Sigmoid colon (tissue), 7 donors: ENCODE measurements around the gene NUP35. TPM values are rescaled to one million over a fixed set of nuclear protein-coding genes. Genes with fewer than 3 reads are reported as not detected.

Experiments used
- DNase-seq: peaks from one replicate; pipeline ENCODE4 v3.0.0-alpha.2; 2019
- H3K27ac ChIP-seq, 4 donors: fragments of 200-600 bp; sonication (generic); one replicate each; pipeline ENCODE4 v1.5.1; 2016 to 2019; ENCODE audit warnings: mild to moderate bottlenecking in 1 of 4
- H3K27me3 ChIP-seq, 3 donors: fragments of 200-600 bp; sonication (generic); one replicate each; pipeline ENCODE4 v1.5.1; 2019; ENCODE audit warnings: mild to moderate bottlenecking in 1 of 3
- H3K36me3 ChIP-seq, 4 donors: fragments of 200-600 bp; sonication (generic); one replicate each; pipeline ENCODE4 v1.5.1; 2016 to 2019
- H3K4me1 ChIP-seq, 4 donors: fragments of 200-600 bp; sonication (generic); one replicate each; pipeline ENCODE4 v1.5.1; 2017 to 2019
- H3K4me3 ChIP-seq, 4 donors: fragments of 200-600 bp; sonication (generic); one replicate each; pipeline ENCODE4 v1.5.1; 2017 to 2019; ENCODE audit warnings: mild to moderate bottlenecking in 2 of 4, moderate library complexity in 1 of 4
- H3K9me3 ChIP-seq, 4 donors: fragments of 200-600 bp in 3 of 4; sonication (generic) in 3 of 4; one replicate each; pipeline versions ENCODE4 v1.5.1 to v1.6.1; 2013 to 2019
- EP300 ChIP-seq, 4 donors: sonication (generic); formaldehyde crosslinking; IDR thresholded peaks; one replicate each; pipeline ENCODE4 v1.6.1; 2017; ENCODE audit warnings: antibody characterized with exemption in 4 of 4
- POLR2A ChIP-seq, 2 donors: fragments of 450-650 bp; IDR thresholded peaks; one replicate each; pipeline ENCODE4 v1.6.1; 2016; ENCODE audit warnings: antibody characterized with exemption in 2 of 2, mild to moderate bottlenecking in 2 of 2, moderate library complexity in 2 of 2
- POLR2AphosphoS5 ChIP-seq, 4 donors: sonication (generic); formaldehyde crosslinking; IDR thresholded peaks; one replicate each; pipeline ENCODE4 v1.6.1; 2017; ENCODE audit warnings: antibody characterized with exemption in 4 of 4
- WGBS, 2 donors: extraction: QIAGEN DNeasy Blood & Tissue Kit; methylation state at CpG; one replicate each; pipeline ENCODE4 v1.1.7; 2013; 5-methylcytosine and 5-hydroxymethylcytosine counted together
- intact Hi-C: fragments of 100-400 bp; cut with DNase I; formaldehyde crosslinking; loops from one replicate; pipeline ENCODE4 v1.15.1; 2023
- polyA plus RNA-seq, 3 donors: library from polyadenylated mRNA; stranded (reverse); fragments of 200-250 nt; gene quantifications; one replicate each; pipeline ENCODE4 v1.2.3, GENCODE V29; 2013
- total RNA-seq, 4 donors: library from RNA; depleted of rRNA; stranded (reverse); fragments of >200 nt; gene quantifications; one replicate each; pipeline ENCODE4 v1.1.0, GENCODE V29; 2016
- TF ChIP-seq, protein P1 (sequence below), 4 experiments: fragments of 450-650 bp in 3 of 4; fragments of 200-600 bp in 1 of 4; IDR thresholded peaks; one replicate each; pipeline ENCODE4 v1.5.1; 2016 to 2019; ENCODE audit warnings: antibody characterized with exemption in 4 of 4, mild to moderate bottlenecking in 3 of 4, moderate library complexity in 2 of 4
- donor health status: healthy with polysubstance abuse.
- donor health status: Bipolar disorder and iron deficiency.
- donor health status: healthy.

NUP35 gene
- total and polyA plus RNA-seq, 7 donors = 6.0 to 19.7 (median 12.9) TPM

- intact Hi-C loops = no loop called here
- TF ChIP-seq EP300 (IDR thresholded peaks at IDR 0.05) = no peak
- TF ChIP-seq, protein P1, sequence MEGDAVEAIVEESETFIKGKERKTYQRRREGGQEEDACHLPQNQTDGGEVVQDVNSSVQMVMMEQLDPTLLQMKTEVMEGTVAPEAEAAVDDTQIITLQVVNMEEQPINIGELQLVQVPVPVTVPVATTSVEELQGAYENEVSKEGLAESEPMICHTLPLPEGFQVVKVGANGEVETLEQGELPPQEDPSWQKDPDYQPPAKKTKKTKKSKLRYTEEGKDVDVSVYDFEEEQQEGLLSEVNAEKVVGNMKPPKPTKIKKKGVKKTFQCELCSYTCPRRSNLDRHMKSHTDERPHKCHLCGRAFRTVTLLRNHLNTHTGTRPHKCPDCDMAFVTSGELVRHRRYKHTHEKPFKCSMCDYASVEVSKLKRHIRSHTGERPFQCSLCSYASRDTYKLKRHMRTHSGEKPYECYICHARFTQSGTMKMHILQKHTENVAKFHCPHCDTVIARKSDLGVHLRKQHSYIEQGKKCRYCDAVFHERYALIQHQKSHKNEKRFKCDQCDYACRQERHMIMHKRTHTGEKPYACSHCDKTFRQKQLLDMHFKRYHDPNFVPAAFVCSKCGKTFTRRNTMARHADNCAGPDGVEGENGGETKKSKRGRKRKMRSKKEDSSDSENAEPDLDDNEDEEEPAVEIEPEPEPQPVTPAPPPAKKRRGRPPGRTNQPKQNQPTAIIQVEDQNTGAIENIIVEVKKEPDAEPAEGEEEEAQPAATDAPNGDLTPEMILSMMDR (IDR thresholded peaks at IDR 0.05) = no peak
- TF ChIP-seq POLR2A (IDR thresholded peaks at IDR 0.05) = no peak
- no peak for TF ChIP-seq POLR2AphosphoS5 (IDR thresholded peaks at IDR 0.05)
- no peaks in the 10 kb centered on the region for H3K36me3 ChIP-seq
- H3K4me1 ChIP-seq = no peaks in the 10 kb centered on the region
- no peaks in the 10 kb centered on the region for H3K27me3 ChIP-seq
- no peak overlapping the region for H3K27ac ChIP-seq
- DNase-seq = no peak
- no peaks in the 10 kb centered on the region for H3K9me3 ChIP-seq
- H3K4me3 ChIP-seq = no peak overlapping the region
- WGBS, 2 donors = 70% methylated on average over 4 of the region's 4 CpGs
These were observed 18.7 kb upstream of the NUP35 start for GRCh38 chr2:183105402-183106134.

GRCh38 chr2:183112577-183112976, 11.7 kb upstream of the NUP35 start:
- no peak for DNase-seq

GRCh38 chr2:183113630-183114029, 10.6 kb upstream of the NUP35 start:
- no peaks in the 10 kb centered on the region for H3K4me1 ChIP-seq
- 80 to 84% methylated on average over 2 of the region's 2 CpGs for WGBS, 2 donors
- intact Hi-C loops = no loop called here

More at GRCh38 chr2:183112577-183112976, 11.7 kb upstream of the NUP35 start:
- TF ChIP-seq, protein P1 (IDR thresholded peaks at IDR 0.05) = no peak
- TF ChIP-seq POLR2AphosphoS5 (IDR thresholded peaks at IDR 0.05) = no peak
- no peak for TF ChIP-seq POLR2A (IDR thresholded peaks at IDR 0.05)
- no peak for TF ChIP-seq EP300 (IDR thresholded peaks at IDR 0.05)
- Histone ChIP-seq H3K27ac (no peak overlapping the region), H3K9me3 (no peaks in the 10 kb centered on the region), H3K4me3 (no peak overlapping the region), H3K27me3 (no peaks in the 10 kb centered on the region), H3K36me3 (no peaks in the 10 kb centered on the region), H3K4me1 (no peaks in the 10 kb centered on the region)
- WGBS, 2 donors = 90 to 96% methylated on average over 3 of the region's 3 CpGs
- intact Hi-C loops = no loop called here

DNA sequence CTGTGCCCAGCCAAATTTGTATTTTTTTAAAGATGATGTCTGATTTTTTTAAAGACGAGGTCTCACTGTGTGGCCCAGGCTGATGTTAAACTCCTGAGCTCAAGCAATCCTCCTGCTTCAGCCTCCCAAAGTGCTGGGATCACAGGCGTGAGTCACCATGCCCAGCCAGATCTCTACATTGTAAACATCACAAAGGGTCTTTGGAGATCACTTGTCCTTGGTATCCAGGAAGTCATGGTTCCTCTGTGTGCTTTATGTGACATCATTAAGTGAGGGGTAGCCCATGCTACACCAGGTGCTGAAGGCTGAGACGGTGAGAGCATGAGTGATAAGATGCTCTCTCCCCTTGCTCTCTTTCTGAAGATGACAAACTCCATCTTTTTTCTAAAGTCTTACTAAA, 7.0 kb upstream of the NUP35 start:
- 87 to 90% methylated on average over 3 of the region's 3 CpGs for WGBS, 2 donors

More at GRCh38 chr2:183113630-183114029, 10.6 kb upstream of the NUP35 start:
- TF ChIP-seq EP300 (IDR thresholded peaks at IDR 0.05) (no peak), POLR2AphosphoS5 (IDR thresholded peaks at IDR 0.05) (no peak), POLR2A (IDR thresholded peaks at IDR 0.05) (no peak)
- TF ChIP-seq, protein P1 (IDR thresholded peaks at IDR 0.05) = no peak
- DNase-seq = no peak
- H3K27ac ChIP-seq = no peak overlapping the region
- H3K36me3 ChIP-seq = no peaks in the 10 kb centered on the region
- no peaks in the 10 kb centered on the region for H3K27me3 ChIP-seq
- H3K4me3 ChIP-seq = no peak overlapping the region
- H3K9me3 ChIP-seq = no peaks in the 10 kb centered on the region

More for the DNA sequence above, 7.0 kb upstream of the NUP35 start:
- H3K4me3 ChIP-seq = no peak overlapping the region
- no peaks in the 10 kb centered on the region for H3K4me1 ChIP-seq
- intact Hi-C loops = no loop called here
- DNase-seq = no peak
- no peaks in the 10 kb centered on the region for H3K9me3 ChIP-seq
- no peak overlapping the region for H3K27ac ChIP-seq
- H3K36me3 ChIP-seq = no peaks in the 10 kb centered on the region
- no peaks in the 10 kb centered on the region for H3K27me3 ChIP-seq
- TF ChIP-seq, protein P1 (IDR thresholded peaks at IDR 0.05) = no peak
- TF ChIP-seq POLR2AphosphoS5 (IDR thresholded peaks at IDR 0.05) = no peak
- TF ChIP-seq POLR2A (IDR thresholded peaks at IDR 0.05) = no peak
- no peak for TF ChIP-seq EP300 (IDR thresholded peaks at IDR 0.05)
